ENCODE data around the gene SLC45A1.

Gene SLC45A1

DNA sequence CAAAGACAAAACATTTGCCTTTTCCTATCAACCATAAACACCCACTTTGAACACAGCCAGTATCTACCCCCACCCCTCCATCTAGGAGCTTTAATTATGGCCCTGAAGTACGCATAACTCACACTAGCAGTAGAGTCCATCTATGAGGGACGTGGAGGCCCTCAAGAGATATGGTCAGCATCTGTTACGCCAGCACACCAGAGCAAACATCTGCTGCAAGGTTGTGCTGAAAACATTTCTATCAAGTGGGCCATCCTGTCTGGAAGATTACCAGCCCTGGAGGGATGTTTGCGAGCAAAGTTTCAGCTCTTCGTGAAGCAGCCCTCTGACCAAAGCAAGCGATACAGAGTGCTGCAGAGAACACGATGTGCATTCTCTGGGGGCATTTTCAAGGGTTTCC is 74.6 kb downstream of the SLC45A1 start:
- no peaks in the 10 kb centered on the region for H3K27me3 ChIP-seq (ENCODE audit: low read depth, low read length)
- peaks cover 23% of the 10 kb centered on the region for H3K79me2 ChIP-seq (ENCODE audit: low read length)
- H3K36me3 ChIP-seq (replicated peaks; ENCODE audit: low read depth, low read length) = peaks cover 14% of the 10 kb centered on the region
- TF ChIP-seq, protein P1, sequence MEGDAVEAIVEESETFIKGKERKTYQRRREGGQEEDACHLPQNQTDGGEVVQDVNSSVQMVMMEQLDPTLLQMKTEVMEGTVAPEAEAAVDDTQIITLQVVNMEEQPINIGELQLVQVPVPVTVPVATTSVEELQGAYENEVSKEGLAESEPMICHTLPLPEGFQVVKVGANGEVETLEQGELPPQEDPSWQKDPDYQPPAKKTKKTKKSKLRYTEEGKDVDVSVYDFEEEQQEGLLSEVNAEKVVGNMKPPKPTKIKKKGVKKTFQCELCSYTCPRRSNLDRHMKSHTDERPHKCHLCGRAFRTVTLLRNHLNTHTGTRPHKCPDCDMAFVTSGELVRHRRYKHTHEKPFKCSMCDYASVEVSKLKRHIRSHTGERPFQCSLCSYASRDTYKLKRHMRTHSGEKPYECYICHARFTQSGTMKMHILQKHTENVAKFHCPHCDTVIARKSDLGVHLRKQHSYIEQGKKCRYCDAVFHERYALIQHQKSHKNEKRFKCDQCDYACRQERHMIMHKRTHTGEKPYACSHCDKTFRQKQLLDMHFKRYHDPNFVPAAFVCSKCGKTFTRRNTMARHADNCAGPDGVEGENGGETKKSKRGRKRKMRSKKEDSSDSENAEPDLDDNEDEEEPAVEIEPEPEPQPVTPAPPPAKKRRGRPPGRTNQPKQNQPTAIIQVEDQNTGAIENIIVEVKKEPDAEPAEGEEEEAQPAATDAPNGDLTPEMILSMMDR (IDR thresholded peaks at IDR 0.05; ENCODE audit: low read depth, low read length) = no peak
- no peak for TF ChIP-seq EZH2phosphoT487 (IDR thresholded peaks at IDR 0.05; ENCODE audit: low read depth)
- H3K4me2 ChIP-seq (ENCODE audit: low read length) = no peak overlapping the region
- peaks cover 12% of the 10 kb centered on the region for H4K20me1 ChIP-seq (ENCODE audit: insufficient read depth, low read length)
- H2AFZ ChIP-seq (ENCODE audit: low read depth, low read length) = no peak overlapping the region
- H3K27ac ChIP-seq (ENCODE audit: low read length) = no peak overlapping the region
- H3K9ac ChIP-seq (ENCODE audit: low read length) = no peak overlapping the region
- H3K4me3 ChIP-seq (ENCODE audit: low read length) = no peak overlapping the region
- H3K9me3 ChIP-seq (ENCODE audit: insufficient read depth, low read length) = no peaks in the 10 kb centered on the region
- peaks cover 38% of the 10 kb centered on the region for H3K4me1 ChIP-seq (ENCODE audit: low read length)
